GM19468 (cell line): ENCODE measurements around the gene RCCD1.
"Not testable (repeated sequence)": the region's sequence is repeated elsewhere in the genome, so short reads cannot be mapped to it uniquely, and the experiment has no call there.

ENCODE experiments used
- ATAC-seq: cut with Tn5 transposase; IDR thresholded peaks from one replicate; pipeline ENCODE4 v1.9.1; 2021; ENCODE audit warnings: mild to moderate bottlenecking, moderate library complexity, moderate number of reproducible peaks; ENCODE audit not compliant: unreplicated experiment; ENCODE audit errors: extremely low read depth

RCCD1 gene

GRCh38 chr15:90917569-90917968 lies 37.1 kb upstream of the RCCD1 start:
- ATAC-seq = no peak

DNA sequence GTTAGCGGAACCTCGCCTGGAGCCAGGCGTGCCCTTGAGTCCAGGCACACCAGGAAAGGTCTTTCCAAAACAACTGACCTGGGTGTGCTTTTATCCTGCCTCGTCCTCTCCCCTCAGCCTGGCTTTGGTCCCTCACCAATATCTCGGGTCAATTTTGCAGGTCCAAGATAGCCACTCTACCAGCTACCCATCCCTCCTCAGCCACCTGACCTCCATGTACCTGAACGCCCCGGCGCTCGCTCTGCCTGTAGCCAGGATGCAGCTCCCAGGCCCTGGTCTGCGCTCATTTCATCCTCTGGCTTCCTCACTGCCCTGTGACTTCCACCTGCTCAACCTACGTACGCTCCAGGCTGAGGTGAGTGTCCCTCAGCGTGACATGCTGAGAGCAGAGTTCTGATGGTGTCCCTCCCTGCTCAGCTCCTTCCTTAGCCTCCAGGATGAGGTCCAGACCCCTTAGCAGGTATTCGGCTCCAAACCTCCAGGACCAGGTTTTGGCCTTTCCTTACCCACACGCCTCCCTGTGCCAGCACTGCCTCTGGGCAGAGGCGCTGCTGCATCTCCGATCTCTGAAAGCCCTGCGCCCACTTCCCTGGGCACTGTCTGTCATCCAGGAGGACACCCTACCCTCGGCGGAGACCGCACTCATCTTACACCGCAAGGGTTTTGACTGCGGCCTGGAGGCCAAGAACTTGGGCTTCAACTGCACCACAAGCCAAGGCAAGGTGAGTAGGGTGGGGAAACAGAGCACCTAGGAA lies 36.5 kb upstream of the RCCD1 start:
- ATAC-seq = no peak

- ATAC-seq = no peak
Measured at GRCh38 chr15:90918835-90919234, 35.8 kb upstream of the RCCD1 start.

- ATAC-seq = no peak
Measured at GRCh38 chr15:90921887-90922286, 32.8 kb upstream of the RCCD1 start.

GRCh38 chr15:90922712-90923322 lies 31.9 kb upstream of the RCCD1 start:
- peak; percentile 85 for ATAC-seq

GRCh38 chr15:90924375-90924774 lies 30.3 kb upstream of the RCCD1 start:
- ATAC-seq = peak; percentile 12

DNA sequence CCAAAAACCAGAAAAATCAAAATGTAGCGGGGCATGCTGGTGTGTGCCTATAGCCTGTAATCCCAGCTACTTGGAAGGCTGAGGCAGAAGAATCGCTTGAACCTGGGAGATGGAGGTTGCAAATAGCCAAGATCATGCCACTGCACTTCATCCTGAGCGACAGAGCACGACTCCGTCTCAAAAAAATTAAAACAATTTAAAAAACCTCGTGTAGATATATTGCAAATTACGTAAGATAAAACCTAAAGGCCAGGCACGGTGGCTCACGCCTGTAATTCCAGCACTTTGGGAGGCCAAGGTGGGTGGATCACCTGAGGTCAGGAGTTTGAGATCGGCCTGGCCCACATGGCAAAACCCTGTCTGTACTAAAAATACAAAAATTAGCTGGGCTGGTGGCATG lies 27.9 kb upstream of the RCCD1 start:
- not testable (repeated sequence) for ATAC-seq

DNA sequence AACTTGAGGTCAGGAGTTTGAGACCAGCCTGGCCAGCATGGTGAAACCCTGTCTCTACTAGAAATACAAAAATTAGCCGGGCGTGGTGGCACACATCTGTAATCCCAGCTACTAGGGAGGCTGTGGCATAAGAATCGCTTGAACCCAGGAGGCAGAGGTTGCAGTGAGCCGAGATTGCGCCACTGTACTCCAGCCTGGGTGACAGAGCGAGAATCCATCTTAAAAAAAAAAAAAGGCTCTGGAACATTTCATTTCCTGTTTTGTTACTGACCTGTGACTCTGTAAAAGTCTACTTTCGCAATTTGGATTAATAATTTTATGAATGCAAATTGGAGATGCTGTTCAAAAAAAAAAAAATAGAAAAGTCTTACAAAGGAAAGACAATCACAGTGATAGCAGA lies 26.6 kb upstream of the RCCD1 start:
- not testable (repeated sequence) for ATAC-seq

DNA sequence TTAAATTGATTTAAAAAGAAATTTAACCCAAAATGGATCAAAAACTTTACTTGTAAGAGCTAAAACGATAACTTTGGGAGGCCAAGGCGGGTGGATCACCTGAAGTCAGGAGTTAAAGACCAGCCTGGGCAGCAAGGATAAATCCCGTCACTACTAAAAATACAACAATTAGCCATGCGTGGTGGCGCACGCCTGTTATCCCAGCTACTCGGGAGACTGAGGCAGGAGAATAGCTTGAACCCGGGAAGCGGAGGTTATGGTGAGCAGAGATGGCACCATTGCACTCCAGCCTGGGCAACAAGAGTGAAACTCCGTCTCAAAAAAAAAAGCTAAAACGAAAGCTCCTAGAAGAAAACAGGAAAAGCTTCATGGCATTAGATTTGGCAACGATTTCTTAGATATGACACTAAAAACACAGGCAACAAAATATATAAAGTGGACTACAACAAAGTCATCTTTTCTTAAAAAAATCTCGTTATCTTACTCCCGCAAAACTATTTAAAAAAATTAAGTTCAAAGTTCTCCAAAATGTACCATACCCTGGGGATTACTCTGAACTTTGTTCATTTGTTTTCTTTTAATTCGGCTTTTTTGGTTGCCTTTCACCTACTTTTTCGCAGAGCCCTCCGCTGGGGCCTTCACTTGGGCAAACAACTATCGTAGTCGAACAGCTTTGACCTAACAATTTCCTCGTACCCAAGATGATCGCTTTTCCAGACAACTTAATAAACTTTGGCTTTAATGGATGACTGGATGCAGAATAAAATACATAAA lies 25.3 kb upstream of the RCCD1 start:
- no peak for ATAC-seq

DNA sequence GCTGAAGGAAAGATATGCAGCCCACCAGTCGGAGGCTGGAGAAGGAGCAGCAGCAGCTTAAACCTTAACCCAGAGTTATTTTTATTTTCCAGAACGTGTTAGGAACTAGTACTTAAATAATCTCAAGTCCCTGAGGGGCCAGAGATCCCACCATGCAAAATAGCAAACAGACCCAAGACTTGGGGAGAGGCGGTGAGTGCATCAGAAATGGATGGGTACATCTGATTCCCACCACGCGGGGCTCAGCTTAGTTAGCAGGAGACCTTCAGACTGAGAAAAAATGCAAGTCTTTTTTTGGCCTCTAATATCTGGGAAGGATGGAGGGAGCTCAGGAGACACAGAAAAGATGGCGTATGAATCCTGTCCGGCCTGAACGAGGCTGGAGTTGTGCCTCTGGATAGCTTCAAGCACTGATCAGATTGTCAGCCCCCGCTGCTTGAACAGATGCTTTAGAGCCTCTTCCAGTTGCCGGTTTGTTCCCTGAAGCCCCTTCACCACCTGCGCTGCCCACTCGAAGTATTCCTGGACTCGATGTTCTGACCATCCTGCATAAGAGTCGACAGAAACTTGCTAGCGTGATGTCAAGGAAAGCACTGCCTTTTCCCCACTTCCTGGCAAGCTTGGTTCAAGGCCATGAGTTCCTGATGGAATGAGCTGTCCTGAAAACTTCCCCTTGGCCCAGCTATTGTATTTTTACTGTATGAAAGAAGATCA lies 23.7 kb upstream of the RCCD1 start:
- no peak for ATAC-seq

- no peak for ATAC-seq
Measured at GRCh38 chr15:90931575-90931827, 23.2 kb upstream of the RCCD1 start.

GRCh38 chr15:90931828-90932659 lies 22.6 kb upstream of the RCCD1 start, which contains the start of gene HDDC3:
TSS of gene HDDC3 (minus strand) at chr15:90932549. CDS start at chr15:90932540, 9 bp downstream.
- ATAC-seq = peak; percentile 24

GRCh38 chr15:90932660-90932991 lies 22.1 kb upstream of the RCCD1 start:
- no peak for ATAC-seq

- no peak for ATAC-seq
Measured at GRCh38 chr15:90933301-90933700, 21.4 kb upstream of the RCCD1 start.

- no peak for ATAC-seq
Measured at GRCh38 chr15:90934256-90934948, 20.3 kb upstream of the RCCD1 start.

DNA sequence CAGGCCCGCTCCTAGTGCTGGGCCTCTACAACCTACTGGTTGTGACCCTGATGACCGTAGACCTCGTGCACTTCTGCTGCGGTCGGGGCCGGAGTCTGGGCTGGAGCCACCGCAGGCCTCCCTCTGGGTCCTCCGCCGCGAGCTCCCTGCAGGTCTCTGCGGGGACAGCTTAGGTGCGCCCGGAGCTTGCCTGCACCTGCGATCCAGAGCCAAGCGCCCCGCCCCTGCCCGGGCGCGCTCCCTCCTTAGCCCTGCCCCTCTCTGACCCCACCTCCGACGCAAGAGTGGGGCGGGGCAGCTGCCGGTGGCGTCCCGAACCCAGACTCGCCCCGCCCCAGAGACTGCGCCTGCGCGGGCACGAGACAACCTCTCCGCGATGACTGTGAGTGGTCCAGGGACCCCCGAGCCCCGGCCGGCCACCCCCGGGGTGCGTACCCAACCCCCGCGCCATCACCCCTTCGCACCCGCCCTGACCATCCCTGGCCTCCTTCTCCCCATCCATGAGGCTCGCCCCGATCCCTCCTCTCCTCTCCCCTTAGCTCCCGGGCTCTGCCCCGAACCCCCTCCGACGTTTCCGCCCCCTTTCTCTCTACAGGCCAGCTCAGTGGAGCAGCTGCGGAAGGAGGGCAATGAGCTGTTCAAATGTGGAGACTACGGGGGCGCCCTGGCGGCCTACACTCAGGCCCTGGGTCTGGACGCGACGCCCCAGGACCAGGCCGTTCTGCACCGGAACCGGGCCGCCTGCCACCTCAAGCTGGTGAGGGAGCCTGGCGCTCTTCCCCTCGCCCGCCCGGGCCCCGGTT lies 19.5 kb upstream of the RCCD1 start, which contains the start of gene UNC45A:
Gene UNC45A, plus strand, starts transcription at position 337 of the 803 bp plus-strand sequence. Its CDS starts 40 bp downstream, at position 377.
- peak; percentile 53 for ATAC-seq

DNA sequence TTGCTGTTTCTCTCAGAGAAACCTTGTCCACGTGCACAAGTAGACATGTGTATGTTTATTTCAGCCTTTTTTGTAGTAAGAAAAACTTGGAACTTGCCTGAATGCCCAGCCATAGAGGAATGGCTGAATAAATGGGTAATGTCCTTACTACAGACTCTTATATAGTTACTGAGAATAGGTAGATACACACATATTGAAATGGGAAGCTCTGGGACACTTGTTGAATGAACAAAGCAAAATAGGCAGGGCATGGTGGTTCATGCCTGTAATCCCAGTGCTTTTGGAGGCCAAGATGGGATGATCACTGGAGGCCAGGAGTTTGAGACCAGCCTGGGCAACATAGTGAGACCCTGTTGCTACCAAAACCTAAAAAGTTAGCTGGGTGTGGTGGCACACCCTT lies 17.9 kb upstream of the RCCD1 start:
- ATAC-seq = no peak

DNA sequence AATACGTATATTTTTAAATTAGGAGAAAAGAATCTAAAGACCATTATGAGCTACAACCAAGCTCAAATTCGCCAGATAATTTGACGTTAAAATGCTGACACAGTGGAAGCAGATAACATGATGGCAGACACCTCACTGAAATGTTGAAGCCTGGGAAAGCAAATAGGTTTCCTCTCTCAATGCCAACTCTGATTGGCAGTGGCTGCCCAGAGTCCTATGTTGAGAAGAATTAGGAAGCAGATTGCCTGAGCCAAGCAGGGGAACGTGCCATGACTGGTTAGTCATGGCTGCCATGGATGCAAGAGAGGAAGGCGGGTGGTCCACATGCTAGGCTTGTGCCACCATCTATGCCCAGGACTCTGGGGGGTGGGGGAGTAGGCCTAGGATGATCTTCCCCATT lies 16.4 kb upstream of the RCCD1 start:
- no peak for ATAC-seq

GRCh38 chr15:90939756-90940155 lies 14.9 kb upstream of the RCCD1 start:
- no peak for ATAC-seq
